Keratinocyte (primary cell): ENCODE results near the gene PTPRN2. TPM values are rescaled to one million over a fixed set of nuclear protein-coding genes. Genes with fewer than 3 reads are reported as not detected.

ENCODE experiments used
- DNase-seq: peaks from one replicate; pipeline ENCODE4 v3.0.0-alpha.2; 2011; ENCODE audit warnings: low read depth, missing footprints, low spot score
- FAIRE-seq: peaks from 2 replicates; lab custom pipeline; 2011; peaks lifted over from hg19 to GRCh38; lab: Jason Lieb, UNC
- H2AFZ ChIP-seq: 2 replicates; pipeline ENCODE4 v1.6.0; 2012; ENCODE audit warnings: low read length, control low read depth, inconsistent platforms; ENCODE audit not compliant: control insufficient read depth
- H3K27ac ChIP-seq: 2 replicates; pipeline ENCODE4 v1.5.1; 2011; ENCODE audit warnings: low read length; ENCODE audit not compliant: control insufficient read depth, insufficient read depth
- H3K27me3 ChIP-seq: 3 replicates; pipeline ENCODE4 v1.6.0; 2011; ENCODE audit warnings: low read length; ENCODE audit not compliant: control insufficient read depth, insufficient read depth; ENCODE audit errors: extremely low read depth
- H3K36me3 ChIP-seq, 2 experiments: 2 replicates in 1 of 2; 3 replicates in 1 of 2; pipeline ENCODE4 v1.5.1; 2011; ENCODE audit warnings: low read length in 2 of 2, mild to moderate bottlenecking in 1 of 2; ENCODE audit not compliant: control insufficient read depth in 2 of 2, insufficient read depth in 2 of 2; ENCODE audit errors: extremely low read depth in 1 of 2
- H3K4me1 ChIP-seq: 3 replicates; pipeline ENCODE4 v1.5.1; 2011; ENCODE audit warnings: low read length; ENCODE audit not compliant: control insufficient read depth, insufficient read depth; ENCODE audit errors: extremely low read depth
- H3K4me2 ChIP-seq: 3 replicates; pipeline ENCODE4 v1.6.0; 2011; ENCODE audit warnings: low read depth, low read length; ENCODE audit not compliant: control insufficient read depth, insufficient read depth; ENCODE audit errors: extremely low read depth
- H3K4me3 ChIP-seq, 3 experiments: fragments of 200-600 bp in 1 of 3; sonication (generic) in 1 of 3; 2 replicates in 2 of 3; 3 replicates in 1 of 3; pipeline ENCODE4 v1.5.1; 2011 to 2016; ENCODE audit warnings: low read length in 3 of 3, mild to moderate bottlenecking in 3 of 3, control low read depth in 2 of 3, inconsistent platforms in 1 of 3, low read depth in 1 of 3, mixed read lengths in 1 of 3, mixed run types in 1 of 3, moderate library complexity in 1 of 3; ENCODE audit not compliant: control insufficient read depth in 2 of 3, insufficient read depth in 2 of 3; ENCODE audit errors: extremely low read depth in 1 of 3
- H3K79me2 ChIP-seq: 2 replicates; pipeline ENCODE4 v1.6.0; 2012; ENCODE audit warnings: low read length; ENCODE audit not compliant: control insufficient read depth, insufficient read depth
- H3K9ac ChIP-seq: 3 replicates; pipeline ENCODE4 v1.6.0; 2011; ENCODE audit warnings: low read length; ENCODE audit not compliant: control insufficient read depth, insufficient read depth; ENCODE audit errors: extremely low read depth
- H3K9me1 ChIP-seq: 3 replicates; pipeline ENCODE4 v1.6.0; 2011; ENCODE audit warnings: low read length; ENCODE audit not compliant: control insufficient read depth, insufficient read depth; ENCODE audit errors: extremely low read depth
- H3K9me3 ChIP-seq: 2 replicates; pipeline ENCODE4 v1.5.1; 2012; ENCODE audit warnings: low read depth, low read length; ENCODE audit not compliant: control insufficient read depth
- H4K20me1 ChIP-seq: 3 replicates; pipeline ENCODE4 v1.6.0; 2011; ENCODE audit warnings: low read length; ENCODE audit not compliant: control insufficient read depth, insufficient read depth; ENCODE audit errors: extremely low read depth
- EZH2 ChIP-seq: IDR thresholded peaks from one replicate; pipeline ENCODE4 v1.6.1; 2012; ENCODE audit warnings: inconsistent platforms, mild to moderate bottlenecking, low read length, moderate library complexity
- dilution Hi-C: fragments of 300-500 bp; cut with MboI; formaldehyde crosslinking; loops from one replicate; pipeline ENCODE4 v1.7.0; 2020; ENCODE audit warnings: low sequenced_read_pairs; ENCODE audit not compliant: extremely low pct_ligation_motif_present
- polyA plus RNA-seq, 5 experiments: library from polyadenylated mRNA; depleted of rRNA in 3 of 5; stranded (reverse) in 3 of 5; stranded (forward) in 1 of 5; unstranded in 1 of 5; fragments of >200 nt; gene quantifications; 1 replicate in 1 of 5; 2 replicates in 3 of 5; 3 replicates in 1 of 5; pipeline versions ENCODE4 v1.2.1 to v1.2.3, GENCODE V29; 2011 to 2012; ENCODE audit warnings: missing spikeins in 2 of 5, low read depth in 1 of 5, low replicate concordance in 1 of 5
- TF ChIP-seq, protein P1 (sequence below), 3 experiments: IDR thresholded peaks in 1 of 3; conservative IDR thresholded peaks in 1 of 3; optimal IDR thresholded peaks in 1 of 3; 2 replicates in 2 of 3; 3 replicates in 1 of 3; pipeline versions ENCODE3 to v1.5.1; 2011; ENCODE audit warnings: low read length in 3 of 3, mild to moderate bottlenecking in 3 of 3, moderate library complexity in 2 of 3, control low read depth in 1 of 3, inconsistent platforms in 1 of 3; ENCODE audit not compliant: insufficient read depth in 2 of 3; ENCODE audit errors: extremely low read depth in 1 of 3

The PTPRN2 gene
- polyA plus RNA-seq, 1 donor (not counting 4 experiments of a cell fraction or from before 2014, with no cell fraction given): not detected

DNA sequence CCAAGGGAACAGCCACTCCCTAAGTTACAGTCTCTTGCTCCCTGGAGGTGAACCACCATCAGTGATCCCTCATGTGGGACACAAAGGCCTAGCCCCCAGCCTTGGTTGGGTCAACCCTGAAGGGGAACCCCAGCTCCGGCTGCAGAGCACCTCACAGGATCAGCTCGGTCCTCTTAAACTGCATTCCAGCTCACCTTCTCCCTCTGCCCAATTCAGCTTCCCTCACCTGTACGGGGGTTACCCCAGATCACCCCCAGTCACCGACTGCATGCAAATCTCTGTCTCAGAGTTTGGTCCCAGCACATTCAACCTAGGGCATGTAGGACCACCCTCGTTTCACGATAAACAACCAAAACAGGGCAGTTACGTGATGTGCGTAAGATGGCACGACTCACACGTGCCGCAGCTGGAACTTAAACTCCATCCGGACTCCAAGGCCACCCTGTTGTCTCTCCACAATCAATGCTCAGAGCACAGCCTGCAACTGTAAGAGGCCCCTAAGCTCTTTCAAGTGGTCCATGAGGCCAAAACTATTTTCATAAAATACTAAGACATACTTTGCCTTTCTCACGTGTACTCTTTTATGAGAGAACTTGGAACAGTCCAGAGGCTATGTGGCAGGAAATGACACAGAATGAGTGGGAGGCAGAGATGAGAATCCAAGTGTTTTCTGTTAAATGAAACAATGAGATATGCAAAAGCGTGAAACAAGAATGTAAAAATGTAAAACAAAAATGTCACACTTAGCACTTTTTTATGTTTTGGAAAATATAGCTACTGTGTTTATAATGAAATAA, 285.2 kb downstream of the PTPRN2 start:
- H3K4me2 ChIP-seq: no peak overlapping the region
- dilution Hi-C loops: no loop called here
- no peaks in the 10 kb centered on the region for H3K79me2 ChIP-seq
- no peaks in the 10 kb centered on the region for H3K9me1 ChIP-seq
- TF ChIP-seq, protein P1, sequence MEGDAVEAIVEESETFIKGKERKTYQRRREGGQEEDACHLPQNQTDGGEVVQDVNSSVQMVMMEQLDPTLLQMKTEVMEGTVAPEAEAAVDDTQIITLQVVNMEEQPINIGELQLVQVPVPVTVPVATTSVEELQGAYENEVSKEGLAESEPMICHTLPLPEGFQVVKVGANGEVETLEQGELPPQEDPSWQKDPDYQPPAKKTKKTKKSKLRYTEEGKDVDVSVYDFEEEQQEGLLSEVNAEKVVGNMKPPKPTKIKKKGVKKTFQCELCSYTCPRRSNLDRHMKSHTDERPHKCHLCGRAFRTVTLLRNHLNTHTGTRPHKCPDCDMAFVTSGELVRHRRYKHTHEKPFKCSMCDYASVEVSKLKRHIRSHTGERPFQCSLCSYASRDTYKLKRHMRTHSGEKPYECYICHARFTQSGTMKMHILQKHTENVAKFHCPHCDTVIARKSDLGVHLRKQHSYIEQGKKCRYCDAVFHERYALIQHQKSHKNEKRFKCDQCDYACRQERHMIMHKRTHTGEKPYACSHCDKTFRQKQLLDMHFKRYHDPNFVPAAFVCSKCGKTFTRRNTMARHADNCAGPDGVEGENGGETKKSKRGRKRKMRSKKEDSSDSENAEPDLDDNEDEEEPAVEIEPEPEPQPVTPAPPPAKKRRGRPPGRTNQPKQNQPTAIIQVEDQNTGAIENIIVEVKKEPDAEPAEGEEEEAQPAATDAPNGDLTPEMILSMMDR (optimal IDR thresholded peaks at IDR 0.05 in 1 of 3, IDR thresholded peaks at IDR 0.05 in 1 of 3, conservative IDR thresholded peaks at IDR 0.05 in 1 of 3; ENCODE audit: extremely low read depth in 1 of 3, insufficient read depth in 2 of 3, low read length in 3 of 3): no peak
- TF ChIP-seq EZH2: no peak
- no peaks in the 10 kb centered on the region for H4K20me1 ChIP-seq
- no peak overlapping the region for H2AFZ ChIP-seq
- no peaks in the 10 kb centered on the region for H3K27me3 ChIP-seq
- H3K27ac ChIP-seq: no peak overlapping the region
- DNase-seq (no peak), FAIRE-seq (no peak)
- H3K9me3 ChIP-seq: peaks cover 6% of the 10 kb centered on the region
- no peaks in the 10 kb centered on the region for H3K36me3 ChIP-seq
- no peak overlapping the region for H3K9ac ChIP-seq
- no peak overlapping the region for H3K4me3 ChIP-seq
- no peaks in the 10 kb centered on the region for H3K4me1 ChIP-seq

DNA sequence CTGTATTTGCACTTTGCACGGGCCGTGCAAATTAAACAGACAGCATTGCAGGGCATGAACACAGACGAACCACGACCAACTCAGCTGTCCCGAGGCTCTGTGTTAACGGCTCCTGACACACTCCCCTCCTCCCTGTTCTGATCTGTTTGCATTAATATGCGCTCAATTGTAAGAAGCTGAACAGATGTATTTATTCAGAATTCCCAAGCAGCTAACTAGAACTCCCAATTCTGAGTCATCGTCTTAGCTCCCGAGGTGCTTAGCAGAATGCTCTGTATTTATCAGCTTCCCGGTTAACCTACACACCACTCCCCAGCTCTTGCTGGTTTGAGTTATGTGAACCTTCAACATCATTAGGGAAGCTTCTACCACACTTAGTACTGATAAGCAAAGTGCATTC, 286.4 kb downstream of the PTPRN2 start:
- dilution Hi-C loops: no loop called here
- peaks cover 9% of the 10 kb centered on the region for H3K9me3 ChIP-seq
- no peaks in the 10 kb centered on the region for H3K27me3 ChIP-seq
- no peak overlapping the region for H3K4me3 ChIP-seq
- H3K36me3 ChIP-seq: no peaks in the 10 kb centered on the region
- TF ChIP-seq, protein P1 (optimal IDR thresholded peaks at IDR 0.05 in 1 of 3, IDR thresholded peaks at IDR 0.05 in 1 of 3, conservative IDR thresholded peaks at IDR 0.05 in 1 of 3; ENCODE audit: extremely low read depth in 1 of 3, insufficient read depth in 2 of 3, low read length in 3 of 3): no peak
- TF ChIP-seq EZH2: no peak
- no peak overlapping the region for H3K9ac ChIP-seq
- DNase-seq (no peak), FAIRE-seq (no peak)
- no peaks in the 10 kb centered on the region for H3K4me1 ChIP-seq
- no peak overlapping the region for H2AFZ ChIP-seq
- no peaks in the 10 kb centered on the region for H3K9me1 ChIP-seq
- no peaks in the 10 kb centered on the region for H4K20me1 ChIP-seq
- H3K79me2 ChIP-seq: no peaks in the 10 kb centered on the region
- no peak overlapping the region for H3K27ac ChIP-seq
- H3K4me2 ChIP-seq: no peak overlapping the region
